ENCODE data around the gene PNLDC1. TPM values are rescaled to one million over a fixed set of nuclear protein-coding genes. Genes with fewer than 3 reads are reported as not detected.

PNLDC1 gene
- total and polyA plus RNA-seq, 2 experiments from 2014 or later, result 0.11 TPM; not detected in 1

DNA sequence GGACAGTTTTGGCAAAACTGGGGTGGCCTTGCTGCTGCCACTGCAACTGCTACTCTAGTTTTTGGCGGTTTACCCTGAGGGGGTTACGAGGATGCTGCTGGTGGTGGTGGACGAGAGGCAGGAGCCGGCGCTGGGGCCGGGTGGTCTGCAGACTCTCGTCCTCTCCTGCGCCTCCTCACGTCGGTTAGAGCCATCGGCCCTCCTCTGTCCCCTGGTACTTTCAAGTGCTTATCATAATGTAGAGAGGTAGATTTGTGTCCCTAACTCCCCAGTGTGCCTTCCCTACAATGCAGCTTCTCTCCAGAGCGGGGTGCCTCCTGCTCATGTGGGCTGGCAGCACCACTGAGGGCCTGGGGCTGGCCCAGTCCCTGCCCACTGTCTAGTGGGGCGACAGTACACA lies 25.9 kb downstream of the PNLDC1 start:
- Histone ChIP-seq H2AFZ (no peak overlapping the region), H3K4me1 (ENCODE audit: insufficient read depth) (no peaks in the 10 kb centered on the region), H3K79me2 (no peaks in the 10 kb centered on the region), H4K20me1 (ENCODE audit: insufficient read depth, poor library complexity, severe bottlenecking) (no peaks in the 10 kb centered on the region), H3K36me3 (replicated peaks; ENCODE audit: insufficient read depth, low read depth) (no peaks in the 10 kb centered on the region), H3K27me3 (no peaks in the 10 kb centered on the region), H3K9me3 (ENCODE audit: low read depth) (no peaks in the 10 kb centered on the region), H3K4me3 (no peak overlapping the region), H3K4me2 (no peak overlapping the region), H3K9me2 (replicated peaks; ENCODE audit: insufficient read depth) (no peaks in the 10 kb centered on the region), H3K27ac (no peak overlapping the region)
- TF ChIP-seq, protein P1, sequence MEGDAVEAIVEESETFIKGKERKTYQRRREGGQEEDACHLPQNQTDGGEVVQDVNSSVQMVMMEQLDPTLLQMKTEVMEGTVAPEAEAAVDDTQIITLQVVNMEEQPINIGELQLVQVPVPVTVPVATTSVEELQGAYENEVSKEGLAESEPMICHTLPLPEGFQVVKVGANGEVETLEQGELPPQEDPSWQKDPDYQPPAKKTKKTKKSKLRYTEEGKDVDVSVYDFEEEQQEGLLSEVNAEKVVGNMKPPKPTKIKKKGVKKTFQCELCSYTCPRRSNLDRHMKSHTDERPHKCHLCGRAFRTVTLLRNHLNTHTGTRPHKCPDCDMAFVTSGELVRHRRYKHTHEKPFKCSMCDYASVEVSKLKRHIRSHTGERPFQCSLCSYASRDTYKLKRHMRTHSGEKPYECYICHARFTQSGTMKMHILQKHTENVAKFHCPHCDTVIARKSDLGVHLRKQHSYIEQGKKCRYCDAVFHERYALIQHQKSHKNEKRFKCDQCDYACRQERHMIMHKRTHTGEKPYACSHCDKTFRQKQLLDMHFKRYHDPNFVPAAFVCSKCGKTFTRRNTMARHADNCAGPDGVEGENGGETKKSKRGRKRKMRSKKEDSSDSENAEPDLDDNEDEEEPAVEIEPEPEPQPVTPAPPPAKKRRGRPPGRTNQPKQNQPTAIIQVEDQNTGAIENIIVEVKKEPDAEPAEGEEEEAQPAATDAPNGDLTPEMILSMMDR (IDR thresholded peaks at IDR 0.05; ENCODE audit: poor library complexity), result no peak
- TF ChIP-seq EZH2 (IDR thresholded peaks at IDR 0.05; ENCODE audit: borderline replicate concordance) (no peak), EZH2phosphoT487 (IDR thresholded peaks at IDR 0.05; ENCODE audit: low read depth, severe bottlenecking, unreplicated experiment) (no peak)
- no peak for DNase-seq (ENCODE audit: low spot score)
- WGBS (ENCODE audit: low lambda C conversion rate, missing lambda C conversion rate), result 94% methylated on average over 13 of the region's 13 CpGs

- Histone ChIP-seq H3K79me2 (no peaks in the 10 kb centered on the region), H3K27me3 (no peaks in the 10 kb centered on the region), H3K36me3 (replicated peaks; ENCODE audit: insufficient read depth, low read depth) (no peaks in the 10 kb centered on the region), H3K27ac (no peak overlapping the region), H2AFZ (no peak overlapping the region), H3K4me2 (no peak overlapping the region), H3K9me2 (replicated peaks; ENCODE audit: insufficient read depth) (no peaks in the 10 kb centered on the region), H3K9me3 (ENCODE audit: low read depth) (no peaks in the 10 kb centered on the region), H4K20me1 (ENCODE audit: insufficient read depth, poor library complexity, severe bottlenecking) (no peaks in the 10 kb centered on the region), H3K4me3 (no peak overlapping the region), H3K4me1 (ENCODE audit: insufficient read depth) (no peaks in the 10 kb centered on the region)
- TF ChIP-seq EZH2 (IDR thresholded peaks at IDR 0.05; ENCODE audit: borderline replicate concordance), result no peak
- no peak for TF ChIP-seq EZH2phosphoT487 (IDR thresholded peaks at IDR 0.05; ENCODE audit: low read depth, severe bottlenecking, unreplicated experiment)
- TF ChIP-seq, protein P1 (IDR thresholded peaks at IDR 0.05; ENCODE audit: poor library complexity), result no peak
- 94% methylated on average over 16 of the region's 16 CpGs for WGBS (ENCODE audit: low lambda C conversion rate, missing lambda C conversion rate)
- DNase-seq (ENCODE audit: low spot score), result no peak
These were observed 27.0 kb downstream of the PNLDC1 start for GRCh38 chr6:159826968-159827647.

DNA sequence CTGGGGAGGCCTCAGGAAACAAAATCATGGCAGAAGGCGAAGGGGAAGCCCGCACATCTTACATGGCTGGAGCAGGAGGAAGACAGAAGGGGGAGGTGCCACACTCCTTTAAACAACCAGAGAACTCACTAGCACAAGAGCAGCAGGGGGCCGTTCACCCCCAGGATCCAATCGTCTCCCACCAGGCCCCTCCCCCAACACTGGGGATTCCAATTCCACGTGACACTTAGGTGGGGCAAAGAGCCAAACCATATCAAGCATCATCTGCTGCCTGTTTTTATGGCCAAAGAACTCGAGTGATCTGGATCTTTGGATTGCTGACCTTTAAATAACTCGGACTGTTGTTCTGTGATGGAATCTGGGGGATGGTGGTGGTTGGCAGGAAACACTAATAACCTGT lies 28.0 kb downstream of the PNLDC1 start:
- no peak for TF ChIP-seq EZH2phosphoT487 (IDR thresholded peaks at IDR 0.05; ENCODE audit: low read depth, severe bottlenecking, unreplicated experiment)
- TF ChIP-seq, protein P1 (IDR thresholded peaks at IDR 0.05; ENCODE audit: poor library complexity), result no peak
- TF ChIP-seq EZH2 (IDR thresholded peaks at IDR 0.05; ENCODE audit: borderline replicate concordance), result no peak
- DNase-seq (ENCODE audit: low spot score), result no peak
- Histone ChIP-seq H3K27ac (no peak overlapping the region), H3K4me1 (ENCODE audit: insufficient read depth) (no peaks in the 10 kb centered on the region), H3K4me3 (no peak overlapping the region), H3K9me3 (ENCODE audit: low read depth) (no peaks in the 10 kb centered on the region), H3K36me3 (replicated peaks; ENCODE audit: insufficient read depth, low read depth) (no peaks in the 10 kb centered on the region), H4K20me1 (ENCODE audit: insufficient read depth, poor library complexity, severe bottlenecking) (no peaks in the 10 kb centered on the region), H3K79me2 (no peaks in the 10 kb centered on the region), H2AFZ (no peak overlapping the region), H3K27me3 (no peaks in the 10 kb centered on the region), H3K9me2 (replicated peaks; ENCODE audit: insufficient read depth) (no peaks in the 10 kb centered on the region), H3K4me2 (no peak overlapping the region)
- WGBS (ENCODE audit: low lambda C conversion rate, missing lambda C conversion rate), result 71% methylated on average over 7 of the region's 7 CpGs

Measured in hepatocyte (in vitro differentiated cells).